Rectal smooth muscle tissue (tissue), 1 donor: ENCODE results near the gene CYB5A.

Experiments used
- H3K27ac ChIP-seq: one replicate; pipeline ENCODE4 v1.7.0; 2013; ENCODE audit warnings: low read depth, low read length, inconsistent platforms
- H3K27me3 ChIP-seq: one replicate; pipeline ENCODE4 v1.7.0; 2013; ENCODE audit warnings: low read length; ENCODE audit not compliant: control insufficient read depth, insufficient read depth
- H3K36me3 ChIP-seq: one replicate; pipeline ENCODE4 v1.7.0; 2013; ENCODE audit warnings: low read length; ENCODE audit not compliant: control insufficient read depth, insufficient read depth
- H3K4me1 ChIP-seq: one replicate; pipeline ENCODE4 v1.7.0; 2013; ENCODE audit warnings: low read length; ENCODE audit not compliant: control insufficient read depth, insufficient read depth
- H3K4me3 ChIP-seq: one replicate; pipeline ENCODE4 v1.7.0; 2013; ENCODE audit warnings: low read length
- H3K9ac ChIP-seq: one replicate; pipeline ENCODE4 v1.7.0; 2013; ENCODE audit warnings: low read length

The CYB5A gene

GRCh38 chr18:74215863-74216262 lies 75.9 kb downstream of the CYB5A start:
- Histone ChIP-seq H3K4me3 (no peak overlapping the region), H3K9ac (no peak overlapping the region), H3K36me3 (no peaks in the 10 kb centered on the region), H3K27me3 (no peaks in the 10 kb centered on the region), H3K27ac (no peak overlapping the region), H3K4me1 (no peaks in the 10 kb centered on the region)

- H3K4me3 ChIP-seq = no peak overlapping the region
- H3K27me3 ChIP-seq = no peaks in the 10 kb centered on the region
- no peak overlapping the region for H3K27ac ChIP-seq
- no peaks in the 10 kb centered on the region for H3K4me1 ChIP-seq
- no peak overlapping the region for H3K9ac ChIP-seq
- H3K36me3 ChIP-seq = no peaks in the 10 kb centered on the region
These were observed 78.3 kb downstream of the CYB5A start for GRCh38 chr18:74213429-74213828.

- H3K4me3 ChIP-seq = no peak overlapping the region
- no peaks in the 10 kb centered on the region for H3K27me3 ChIP-seq
- H3K36me3 ChIP-seq = no peaks in the 10 kb centered on the region
- H3K27ac ChIP-seq = no peak overlapping the region
- no peak overlapping the region for H3K9ac ChIP-seq
- no peaks in the 10 kb centered on the region for H3K4me1 ChIP-seq
These were observed 87.1 kb downstream of the CYB5A start for GRCh38 chr18:74204526-74205152.

- Histone ChIP-seq H3K4me3 (no peak overlapping the region), H3K9ac (no peak overlapping the region), H3K36me3 (no peaks in the 10 kb centered on the region), H3K4me1 (no peaks in the 10 kb centered on the region), H3K27me3 (no peaks in the 10 kb centered on the region), H3K27ac (no peak overlapping the region)
These were observed 88.0 kb downstream of the CYB5A start for GRCh38 chr18:74203811-74204210.
